Measurements from ENCODE around the gene UPF1.
"Not testable (repeated sequence)": the region's sequence is repeated elsewhere in the genome, so short reads cannot be mapped to it uniquely, and the experiment has no call there.

Gene UPF1

DNA sequence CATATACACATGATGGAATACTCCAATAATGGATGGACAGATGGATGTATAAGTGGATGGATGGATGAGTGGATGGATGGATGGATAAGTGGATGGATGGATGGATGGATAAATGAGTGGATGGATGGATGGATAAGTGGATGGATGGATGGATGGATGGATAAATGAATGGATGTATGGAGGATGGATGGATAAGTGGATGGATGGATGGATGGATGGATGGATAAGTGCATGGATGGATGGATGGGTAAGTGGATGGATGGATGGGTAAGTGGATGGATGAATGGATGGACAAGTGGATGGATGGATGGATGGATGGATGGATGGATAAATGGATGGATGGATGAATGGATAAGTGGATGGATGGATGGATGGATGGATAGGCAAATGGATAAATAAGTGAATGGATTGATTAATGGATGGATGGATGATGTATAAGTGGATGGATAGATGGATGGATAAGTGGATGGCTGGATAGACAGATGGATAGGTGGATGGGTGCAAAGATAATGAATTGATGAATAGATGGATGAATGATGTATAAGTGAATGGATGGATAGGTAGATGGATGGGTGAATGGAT, 32.3 kb upstream of the UPF1 start:
- no peak for DNase-seq (ENCODE audit: low spot score)

DNA sequence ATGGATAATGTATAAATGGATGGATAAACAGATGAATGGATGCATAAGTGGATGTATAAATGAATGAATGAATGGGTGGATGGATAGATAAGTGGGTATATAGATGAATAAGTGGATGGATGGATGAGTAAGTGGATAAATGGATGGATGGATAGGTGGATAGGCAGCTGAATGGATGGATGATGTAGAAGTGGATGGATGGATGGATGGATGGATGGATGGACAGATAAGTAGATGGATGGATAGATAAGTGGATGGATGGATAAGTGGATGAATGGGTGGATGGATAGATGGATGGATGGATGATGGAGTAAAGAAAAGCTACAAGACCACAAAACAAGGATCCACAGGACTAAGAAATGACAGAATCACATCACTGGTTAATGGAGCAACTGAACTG, 31.7 kb upstream of the UPF1 start:
- DNase-seq (ENCODE audit: low spot score): no peak

DNA sequence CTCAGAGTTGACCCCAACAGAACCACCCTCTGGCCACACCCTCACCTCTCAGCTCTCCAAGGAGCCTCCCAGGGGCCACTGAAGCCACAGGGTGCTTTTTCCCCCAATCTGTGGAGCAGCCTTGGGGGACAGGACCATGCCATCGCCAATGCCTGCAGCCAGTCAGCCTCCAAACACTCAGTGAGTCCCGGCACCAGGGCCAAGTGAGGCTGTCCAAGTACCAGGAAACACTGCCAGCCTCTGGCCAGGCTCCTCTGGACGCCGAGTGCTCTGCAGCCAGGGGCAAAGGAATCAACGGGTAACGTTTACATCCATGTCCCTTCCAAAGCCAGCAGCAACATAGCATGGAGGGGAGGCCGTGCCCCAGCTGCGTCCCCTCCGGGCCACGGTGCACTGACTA, 31.1 kb upstream of the UPF1 start:
- DNase-seq (ENCODE audit: low spot score): no peak

DNA sequence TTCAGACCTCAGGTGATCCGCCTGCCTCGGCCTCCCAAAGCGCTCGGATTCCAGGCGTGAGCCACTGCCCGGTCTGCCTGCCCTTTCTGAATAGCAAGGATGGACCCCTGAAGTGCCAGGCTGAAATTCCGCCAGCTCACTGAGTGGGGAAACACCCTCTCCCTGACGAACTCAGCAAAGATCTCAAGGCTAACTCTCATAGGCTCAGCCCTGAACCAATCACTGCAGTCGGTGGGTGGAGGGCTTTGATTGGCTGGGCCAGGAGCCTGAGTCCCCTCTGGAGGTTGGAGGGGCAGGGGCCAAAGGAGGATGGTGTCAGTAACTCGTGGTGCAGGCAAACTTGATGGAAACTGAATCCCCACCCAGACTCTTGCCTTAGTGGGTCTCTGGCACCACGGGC, 29.4 kb upstream of the UPF1 start:
- DNase-seq (ENCODE audit: low spot score): no peak

DNA sequence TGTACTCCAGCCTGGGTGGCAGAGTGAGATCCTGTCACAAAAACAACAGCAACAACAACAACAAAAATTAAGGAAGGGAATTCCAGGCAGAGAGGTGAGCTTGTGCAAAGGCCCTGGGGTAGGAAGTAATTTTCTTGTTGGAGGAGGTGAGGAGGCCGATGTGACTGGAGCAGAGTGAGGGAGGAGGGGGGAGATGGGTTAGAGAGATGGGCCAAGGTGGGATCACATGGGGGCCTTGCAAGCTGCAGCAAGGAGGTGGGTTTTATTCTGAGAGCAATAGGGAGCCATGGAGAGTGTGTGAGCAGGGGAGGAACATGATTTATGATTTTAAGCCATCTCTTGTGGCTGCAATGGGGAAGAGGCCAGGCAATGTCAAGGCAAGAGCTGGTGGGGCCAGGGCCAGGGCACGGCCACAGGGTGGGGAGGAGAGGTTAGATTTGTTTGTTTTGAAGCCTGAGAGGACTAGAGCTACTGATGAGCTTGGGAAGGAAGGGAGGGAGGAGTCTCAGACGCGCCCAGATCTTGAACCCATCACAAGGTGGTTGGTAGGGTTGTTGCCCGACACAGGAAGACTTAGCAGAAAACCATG, 28.1 kb upstream of the UPF1 start:
- DNase-seq (ENCODE audit: low spot score): no peak

DNA sequence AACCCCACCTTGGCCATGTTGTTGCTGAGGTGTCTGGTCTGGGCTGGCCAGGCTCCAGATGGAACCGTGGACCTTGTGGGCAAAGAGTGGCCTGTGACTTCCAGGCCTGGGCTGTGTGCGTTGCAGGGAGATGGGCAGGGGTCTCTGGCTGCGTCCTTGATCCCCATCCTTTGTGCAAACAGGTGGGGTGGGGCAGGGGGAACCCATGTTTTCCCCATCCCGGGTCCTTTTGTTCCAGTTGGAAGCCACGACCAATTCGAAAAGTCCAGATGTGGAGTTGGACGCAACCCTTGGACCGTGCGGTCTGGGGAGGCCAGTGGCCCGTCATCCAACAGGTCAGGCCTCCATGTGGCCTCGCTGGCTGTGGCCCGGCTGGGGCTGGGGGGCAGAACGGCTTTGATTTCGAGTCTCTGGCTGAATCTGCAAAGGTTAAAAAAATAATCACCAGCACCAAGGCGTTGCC, 27.6 kb upstream of the UPF1 start:
- DNase-seq (ENCODE audit: low spot score): no peak

DNA sequence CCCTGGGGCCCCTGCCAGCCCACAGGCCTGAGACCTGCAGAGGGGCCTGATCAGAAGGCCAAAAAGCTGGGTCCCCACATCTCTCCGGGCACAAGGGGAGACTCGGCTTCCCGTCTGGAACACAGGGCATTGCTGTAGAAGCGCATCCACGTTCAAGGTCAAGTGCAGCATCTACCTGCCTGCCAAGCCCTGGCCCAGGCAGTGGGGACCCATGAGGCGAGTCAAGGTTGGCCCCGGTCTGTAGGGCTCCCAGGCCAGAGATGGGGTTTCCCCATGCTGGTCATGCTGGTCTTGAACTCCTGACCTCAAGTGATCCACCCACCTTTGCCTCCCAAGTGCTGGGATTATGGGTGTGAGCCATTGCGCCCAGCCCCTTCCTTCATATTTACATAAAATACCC, 27.1 kb upstream of the UPF1 start:
- no peak for DNase-seq (ENCODE audit: low spot score)

DNA sequence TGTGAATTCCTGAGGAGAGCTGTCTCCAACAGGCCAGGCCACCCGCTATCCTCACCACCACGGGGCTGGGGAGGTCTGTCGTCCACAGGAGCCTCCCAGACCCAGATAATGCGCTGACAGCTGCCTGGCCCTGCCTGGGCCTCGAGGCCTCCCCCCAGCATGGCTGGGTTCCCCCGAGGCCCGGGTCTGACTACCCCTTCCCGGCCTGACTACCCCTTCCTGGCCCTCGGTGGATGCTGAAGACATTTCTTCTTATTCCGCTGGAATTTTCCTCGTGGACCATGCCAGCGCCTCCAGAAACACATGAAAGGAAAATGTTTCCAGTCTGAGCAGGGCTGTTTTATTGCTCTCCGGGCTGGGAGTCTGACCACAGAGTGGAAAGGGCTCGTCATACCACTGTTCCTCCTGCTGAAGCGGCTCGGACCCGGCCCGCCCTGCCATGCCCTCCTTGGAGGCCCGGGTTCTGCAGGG, 23.9 kb upstream of the UPF1 start:
- no peak for DNase-seq (ENCODE audit: low spot score)

DNA sequence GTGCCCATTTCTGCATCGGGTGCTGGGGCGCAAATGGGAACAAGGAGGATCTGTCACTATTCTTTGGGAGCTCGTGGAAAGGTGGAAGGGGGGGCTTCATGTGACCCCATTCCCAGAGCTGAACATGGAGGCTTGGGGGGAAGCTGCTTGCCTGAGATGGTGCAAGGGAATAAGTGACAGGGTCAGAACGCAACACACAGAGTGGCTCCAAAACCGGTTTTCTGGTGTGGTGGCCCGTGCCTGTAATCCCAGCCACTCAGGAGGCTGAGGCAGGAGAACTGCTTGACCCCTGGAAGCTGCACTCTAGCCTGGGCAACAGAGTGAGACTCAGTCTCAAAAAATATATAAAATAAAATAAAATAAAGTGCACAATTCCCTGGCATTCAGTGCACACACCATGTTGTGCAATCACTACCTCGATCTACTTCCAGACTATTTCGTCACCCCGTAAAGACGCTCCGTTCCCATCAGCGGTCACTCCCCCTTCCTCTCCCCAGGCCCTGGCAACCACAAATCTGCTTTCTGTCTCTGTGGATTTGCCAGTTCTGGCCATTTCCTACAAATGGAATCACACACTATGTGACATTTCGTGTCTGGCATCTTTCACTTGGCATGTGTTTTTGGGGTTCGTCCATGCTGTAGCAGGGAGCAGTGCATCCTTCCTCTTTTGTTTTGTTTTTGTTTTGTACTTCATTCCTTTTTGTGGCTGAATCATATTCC, 22.4 kb upstream of the UPF1 start:
- no peak for DNase-seq (ENCODE audit: low spot score)

DNA sequence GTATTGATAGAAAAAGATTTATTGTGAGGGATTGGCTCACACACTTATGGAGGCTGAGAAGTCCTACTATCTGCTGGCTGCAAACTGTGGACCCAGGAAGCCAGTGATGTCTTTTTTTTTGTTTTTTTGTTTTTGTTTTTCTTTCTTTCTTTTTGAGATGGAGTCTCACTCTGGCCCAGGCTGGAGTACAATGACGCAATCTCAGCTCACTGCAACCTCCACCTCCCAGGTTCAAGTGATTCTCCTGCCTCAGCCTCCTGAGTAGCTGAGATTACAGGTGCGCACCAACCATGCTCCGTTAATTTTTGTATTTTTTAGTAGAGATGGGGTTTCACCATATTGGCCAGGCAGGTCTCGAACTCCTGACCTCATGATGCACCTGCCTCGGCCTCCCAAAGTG, 20.1 kb upstream of the UPF1 start:
- not testable (repeated sequence) for DNase-seq (ENCODE audit: low spot score)

DNA sequence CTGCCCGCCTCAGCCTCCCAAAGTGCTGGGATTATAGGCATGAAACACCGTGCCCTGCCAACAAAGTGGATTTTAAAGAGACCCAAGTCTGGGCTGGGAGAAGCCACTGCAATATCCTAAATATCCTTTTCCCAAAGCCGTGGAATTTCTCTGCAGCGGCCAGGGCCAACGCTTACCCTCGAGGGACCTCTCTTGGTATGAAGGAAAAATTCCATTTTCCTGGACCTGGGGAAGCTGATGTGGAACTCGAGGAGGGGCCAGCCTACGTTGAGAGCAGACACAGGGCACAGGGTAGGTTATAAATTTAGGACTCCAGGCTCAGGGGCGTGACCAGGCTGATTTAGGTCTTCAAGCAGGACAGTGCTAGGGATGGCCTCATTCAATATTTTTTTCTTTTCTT, 17.7 kb upstream of the UPF1 start:
- DNase-seq (ENCODE audit: low spot score): no peak

DNA sequence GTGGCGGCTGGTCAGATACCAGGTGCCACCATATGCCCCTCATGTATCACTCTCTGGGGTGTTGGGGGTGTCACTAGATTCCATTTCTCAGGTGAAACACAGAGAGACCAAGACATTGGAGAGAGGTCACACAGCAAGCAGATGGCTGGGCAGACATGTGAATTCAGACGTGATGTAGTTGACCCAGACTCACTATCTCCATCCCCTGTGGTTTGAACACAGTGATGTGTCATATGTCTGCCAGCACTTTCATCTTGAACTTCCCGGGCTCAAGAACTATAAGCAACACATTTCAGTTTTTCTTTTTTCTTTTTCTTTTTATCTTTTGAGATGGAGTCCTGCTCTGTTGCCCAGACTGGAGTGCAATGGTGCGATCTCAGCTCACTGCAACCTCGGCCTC, 16.1 kb upstream of the UPF1 start:
- DNase-seq (ENCODE audit: low spot score): no peak

DNA sequence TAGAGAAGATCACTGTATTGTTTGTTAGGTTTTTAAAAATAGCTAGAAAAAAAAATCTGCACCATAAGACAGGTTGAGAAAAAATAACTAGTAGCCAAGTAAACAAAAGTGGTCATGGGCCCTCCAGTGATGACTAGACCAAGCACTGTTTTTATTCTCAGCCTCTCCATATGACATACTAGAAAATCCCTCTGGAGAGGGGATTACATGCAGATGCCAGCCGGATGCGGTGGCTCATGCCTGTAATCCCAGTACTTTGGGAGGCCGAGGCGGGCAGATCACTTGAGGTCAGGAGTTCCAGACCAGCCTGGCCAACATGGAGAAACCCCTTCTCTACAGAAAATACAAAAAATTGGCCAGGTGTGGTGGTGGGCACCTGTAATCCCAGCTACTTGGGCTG, 15.1 kb upstream of the UPF1 start:
- not testable (repeated sequence) for DNase-seq (ENCODE audit: low spot score)

DNA sequence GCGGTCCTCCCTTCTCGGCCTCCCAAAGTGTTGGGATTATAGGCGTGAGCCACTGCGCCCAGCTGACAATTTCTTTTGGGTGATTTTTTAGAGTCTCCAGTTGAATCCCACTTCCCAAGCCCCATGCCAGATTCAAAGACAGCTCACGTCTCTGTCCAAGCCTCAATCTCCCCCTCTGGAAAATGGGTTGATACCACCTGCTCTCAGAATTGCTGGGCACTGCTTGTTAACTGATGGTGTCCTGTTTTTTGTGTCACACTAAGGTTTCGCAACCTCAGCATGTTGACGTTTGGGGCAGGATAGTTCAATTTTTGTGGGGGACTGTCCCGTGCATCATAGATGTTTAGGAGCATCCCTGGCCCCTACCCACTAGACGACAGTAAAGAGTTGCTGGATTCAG, 14.2 kb upstream of the UPF1 start:
- DNase-seq (ENCODE audit: low spot score): no peak

DNA sequence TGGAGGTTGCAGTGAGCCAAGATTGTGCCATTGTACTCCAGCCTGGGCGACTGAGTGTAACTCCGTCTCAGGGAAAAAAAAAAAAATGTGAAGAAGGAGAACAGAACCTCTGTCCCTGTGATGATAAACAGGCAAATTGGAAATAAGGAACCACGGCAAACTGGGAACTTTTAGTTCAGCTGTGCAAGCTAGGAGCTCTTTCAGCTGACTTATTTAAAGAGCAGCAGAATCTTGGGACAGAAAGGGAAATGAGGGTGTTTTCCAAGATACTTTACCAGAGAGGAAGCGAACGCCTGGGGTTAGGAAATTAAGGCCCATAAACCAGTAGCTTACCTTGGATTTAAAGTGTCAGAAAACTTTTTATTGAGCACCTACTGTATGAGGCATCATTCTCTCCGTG, 3.0 kb upstream of the UPF1 start:
- DNase-seq (ENCODE audit: low spot score): no peak

DNA sequence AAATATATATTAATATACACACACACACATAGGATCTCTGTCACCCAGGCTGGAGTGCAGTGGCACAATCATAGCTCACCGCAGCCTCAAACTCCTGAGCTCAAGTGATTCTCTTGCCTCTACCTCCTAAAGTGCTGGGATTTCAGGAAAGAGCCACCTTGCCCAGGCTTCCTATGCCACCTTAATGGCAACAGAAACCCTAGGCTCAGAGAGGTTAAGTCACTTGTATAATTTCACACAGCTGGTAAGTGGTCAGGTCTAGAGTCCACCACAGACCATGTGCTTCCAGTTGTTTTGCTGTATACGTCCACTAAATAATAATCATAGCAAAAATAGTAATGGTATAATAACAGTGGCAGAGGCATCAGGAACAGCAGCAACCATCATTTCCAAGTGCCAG, 1.3 kb upstream of the UPF1 start:
- no peak for DNase-seq (ENCODE audit: low spot score)

DNA sequence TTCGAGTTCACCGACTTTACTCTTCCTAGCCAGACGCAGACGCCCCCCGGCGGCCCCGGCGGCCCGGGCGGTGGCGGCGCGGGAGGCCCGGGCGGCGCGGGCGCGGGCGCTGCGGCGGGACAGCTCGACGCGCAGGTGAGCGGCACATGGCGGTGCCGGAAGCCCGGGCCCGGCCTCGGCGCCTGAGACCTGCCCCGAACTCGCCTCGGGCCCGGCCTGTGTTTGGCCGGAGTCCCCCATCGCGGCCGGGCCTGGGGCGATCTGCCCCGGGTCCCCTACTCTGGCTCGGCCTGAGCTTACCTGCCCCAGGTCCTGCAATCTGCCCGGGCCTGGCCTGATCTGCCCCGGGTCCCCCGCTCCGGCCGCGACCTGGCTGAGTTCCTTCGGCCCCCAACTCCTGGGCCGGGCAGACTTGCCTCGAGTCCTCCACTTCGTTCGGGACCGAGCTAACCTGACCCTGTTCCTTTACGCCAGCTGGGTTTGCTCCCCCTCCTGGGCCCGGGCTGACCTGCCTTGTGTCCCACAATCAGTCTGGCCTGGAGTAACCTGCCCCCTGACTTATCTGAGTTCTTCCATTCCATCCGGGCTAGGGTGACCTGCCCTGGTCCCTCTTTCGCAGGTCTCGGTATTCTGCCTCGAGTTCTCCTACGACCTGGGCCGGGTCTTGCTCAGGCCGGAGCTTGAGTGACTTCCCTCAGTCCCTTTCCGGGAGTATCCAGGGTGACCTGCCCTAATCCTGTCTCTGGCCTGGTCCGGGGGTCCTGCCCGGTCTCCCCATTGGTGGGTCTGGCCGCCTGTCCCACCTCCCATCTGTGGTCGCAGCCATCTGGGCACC, 764 bp downstream of the UPF1 start:
- DNase-seq (ENCODE audit: low spot score): no peak

DNA sequence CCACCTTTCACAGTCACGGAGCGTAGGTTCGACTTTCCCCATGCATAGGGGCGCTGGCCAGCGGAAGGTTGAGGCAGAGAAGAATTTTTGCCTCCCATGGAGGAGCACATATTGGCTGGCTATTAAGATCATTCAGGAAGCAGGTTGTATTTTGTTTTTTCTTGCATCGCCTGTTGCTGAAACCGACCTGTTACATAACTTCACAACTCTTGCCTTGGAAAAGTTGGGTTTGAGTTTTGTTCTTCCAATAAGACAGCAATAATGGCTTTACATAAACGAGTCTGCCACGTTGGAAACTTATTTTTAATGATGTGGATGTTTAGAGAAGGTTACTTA, 1.4 kb downstream of the UPF1 start:
- DNase-seq (ENCODE audit: low spot score): no peak

DNA sequence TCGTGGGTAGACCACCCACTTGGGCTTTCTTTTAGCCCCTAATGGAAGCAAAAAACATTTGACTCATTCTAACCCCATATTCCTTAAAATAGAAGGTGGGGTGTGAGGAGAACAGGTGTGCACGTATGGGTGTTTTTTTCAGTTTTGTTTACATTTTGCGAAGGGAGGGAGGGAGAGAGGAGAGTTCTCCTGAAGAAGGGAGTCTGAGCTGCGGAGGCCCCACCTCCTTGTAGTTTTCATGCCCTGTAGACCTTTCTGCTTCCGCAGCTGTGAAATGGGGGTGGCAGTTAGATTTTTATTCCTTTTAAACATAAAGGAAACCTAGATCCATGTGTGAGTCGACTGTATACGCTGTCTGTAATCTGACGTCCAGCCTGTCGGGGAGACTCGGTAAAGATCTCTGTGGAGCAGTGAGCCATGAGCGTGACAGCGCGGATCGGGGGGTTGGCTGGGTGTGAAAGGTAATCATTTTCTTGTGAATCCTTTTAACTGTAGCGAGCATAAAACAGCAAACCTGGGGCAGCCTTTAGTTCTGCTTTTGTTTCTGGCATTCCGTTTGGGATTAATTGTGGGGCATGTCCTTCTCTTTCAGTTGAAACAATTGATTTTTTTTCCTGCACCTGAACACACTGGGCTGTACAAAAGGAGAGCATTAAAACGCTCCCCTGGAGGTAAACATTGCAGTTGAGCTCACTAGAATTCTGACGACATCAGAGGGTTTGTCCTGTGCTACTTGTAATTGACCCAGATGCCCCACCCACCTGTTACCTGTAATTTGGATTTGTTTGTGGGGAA, 2.3 kb downstream of the UPF1 start:
- DNase-seq (ENCODE audit: low spot score): no peak

DNA sequence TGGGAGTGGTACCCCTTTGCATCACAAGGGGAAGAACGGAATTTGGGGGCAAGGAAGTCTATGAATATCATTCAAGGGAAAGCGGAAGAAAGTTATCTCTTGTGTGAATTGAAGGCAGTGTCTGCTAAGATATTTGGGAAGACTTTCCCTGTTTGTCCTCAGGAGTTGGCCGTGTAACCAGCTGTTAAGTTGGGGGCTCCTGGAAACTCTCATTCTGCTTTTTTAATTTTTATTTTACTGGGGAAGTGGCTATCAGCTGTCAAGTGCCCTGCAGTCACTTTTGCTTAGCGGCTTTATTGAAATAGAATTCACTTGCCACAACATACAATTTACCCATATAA, 2.9 kb downstream of the UPF1 start:
- no peak for DNase-seq (ENCODE audit: low spot score)

DNA sequence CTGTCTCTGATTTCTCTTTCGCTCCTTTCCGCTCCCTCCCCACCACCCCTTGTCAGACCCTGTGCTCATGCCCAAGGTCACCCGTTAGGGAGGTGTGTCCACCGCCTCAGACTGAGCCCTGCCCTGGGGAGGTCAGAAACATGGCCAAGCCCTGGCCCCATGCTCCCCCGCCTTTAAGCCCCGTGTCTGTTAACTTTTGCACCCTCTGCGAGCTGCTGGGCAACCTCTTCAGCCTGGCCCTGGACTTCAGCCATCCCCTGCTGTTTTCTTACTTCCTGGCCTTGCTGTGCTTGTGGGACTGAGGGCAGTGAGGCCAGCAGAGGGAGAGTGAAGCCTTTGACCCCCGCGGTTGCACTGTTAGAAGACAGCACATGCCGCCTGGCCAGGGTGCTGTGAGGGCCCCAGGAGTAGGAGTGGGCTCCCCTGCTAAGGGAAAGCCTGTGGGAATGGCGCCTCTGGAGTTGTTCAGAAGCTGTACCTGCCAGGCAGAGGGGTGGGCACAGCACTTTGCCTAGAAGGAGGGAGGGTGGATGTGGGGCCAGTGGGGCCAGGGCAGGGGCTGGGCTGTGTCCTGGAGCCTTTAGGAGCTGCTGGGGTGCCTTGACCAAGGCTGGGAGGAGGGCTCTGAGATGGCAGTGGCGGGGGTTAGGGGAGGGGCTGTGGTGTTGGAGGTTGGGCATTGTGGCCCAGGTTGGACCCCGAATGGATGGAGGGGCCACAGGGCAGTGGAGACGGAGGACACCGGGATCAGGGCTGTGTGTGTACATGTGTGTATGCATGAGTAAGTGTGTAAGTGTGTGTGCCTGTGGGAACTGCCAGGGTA, 7.9 kb downstream of the UPF1 start:
- DNase-seq (ENCODE audit: low spot score): no peak
